Measurements from ENCODE around the gene KMT2B. TPM values are rescaled to one million over a fixed set of nuclear protein-coding genes. Genes with fewer than 3 reads are reported as not detected.

Gene KMT2B
- total RNA-seq, 1 donor from 2014 or later: 65.2 TPM

Other genes with a start within 250 kb of the KMT2B start
- gene KRTDAP, start 227.5 kb upstream of the KMT2B start, total RNA-seq: not detected in 2 replicates
- gene DMKN, start 204.4 kb upstream of the KMT2B start, total RNA-seq: not detected in 2 replicates
- not detected in 2 replicates for gene SBSN, start 189.7 kb upstream of the KMT2B start, total RNA-seq
- gene GAPDHS, start 184.5 kb upstream of the KMT2B start, total RNA-seq: not detected in 2 replicates
- gene TMEM147, start 172.4 kb upstream of the KMT2B start, total RNA-seq: 122 and 123 TPM in 2 replicates
- not detected in 2 replicates for gene ATP4A, start 154.3 kb upstream of the KMT2B start, total RNA-seq
- not detected in 2 replicates for gene PMIS2, start 131.8 kb upstream of the KMT2B start, total RNA-seq
- gene HAUS5, start 105.3 kb upstream of the KMT2B start, total RNA-seq: 41.0 and 48.4 TPM in 2 replicates
- 105 and 118 TPM in 2 replicates for gene RBM42, start 89.0 kb upstream of the KMT2B start, total RNA-seq
- gene ETV2, start 76.3 kb upstream of the KMT2B start, total RNA-seq: 0.98 and 1.0 TPM in 2 replicates
- gene COX6B1, start 69.7 kb upstream of the KMT2B start, total RNA-seq: 434 and 451 TPM in 2 replicates
- 0.41 and 0.51 TPM in 2 replicates for gene UPK1A, start 51.5 kb upstream of the KMT2B start, total RNA-seq
- gene ZBTB32, start 13.4 kb upstream of the KMT2B start, total RNA-seq: 126 TPM in 2 replicates
- gene IGFLR1, start 24.4 kb downstream of the KMT2B start, total RNA-seq: 105 and 106 TPM in 2 replicates
- 28.1 and 29.7 TPM in 2 replicates for gene U2AF1L4, start 27.4 kb downstream of the KMT2B start, total RNA-seq
- 50.6 and 54.6 TPM in 2 replicates for gene PSENEN, start 27.6 kb downstream of the KMT2B start, total RNA-seq
- 9.3 and 9.8 TPM in 2 replicates for gene LIN37, start 30.6 kb downstream of the KMT2B start, total RNA-seq
- gene HSPB6, start 39.0 kb downstream of the KMT2B start, total RNA-seq: 0.78 TPM in 1 of 2 replicates, not detected in the other
- 39.5 and 45.1 TPM in 2 replicates for gene PROSER3, start 40.2 kb downstream of the KMT2B start, total RNA-seq
- gene ARHGAP33, start 57.6 kb downstream of the KMT2B start, total RNA-seq: 24.5 and 25.8 TPM in 2 replicates
- gene PRODH2, start 94.8 kb downstream of the KMT2B start, total RNA-seq: not detected in 2 replicates
- 0.05 TPM in 1 of 2 replicates, not detected in the other for gene NPHS1, start 134.5 kb downstream of the KMT2B start, total RNA-seq
- gene KIRREL2, start 138.9 kb downstream of the KMT2B start, total RNA-seq: 1.7 TPM in 2 replicates
- gene APLP1, start 150.6 kb downstream of the KMT2B start, total RNA-seq: 2.3 and 2.4 TPM in 2 replicates
- gene NFKBID, start 182.5 kb downstream of the KMT2B start, total RNA-seq: 163 and 164 TPM in 2 replicates
- 58.5 and 62.2 TPM in 2 replicates for gene HCST, start 184.5 kb downstream of the KMT2B start, total RNA-seq
- not detected in 2 replicates for gene TYROBP, start 190.3 kb downstream of the KMT2B start, total RNA-seq
- 11.6 and 13.6 TPM in 2 replicates for gene LRFN3, start 218.4 kb downstream of the KMT2B start, total RNA-seq

Measured in activated T-helper 1 cell treated with anti-CD3 and anti-CD28 coated beads, Interleukin-12 subunit alpha, Interleukin-12 subunit beta, Interleukin-2, Interleukin-4 antibody, amounts not matched to agents 30 ng/mL and 10 ng/mL and 1 ng/mL, durations not matched to agents 14 hours and 24 hours and 36 hours (primary cell).